ENCODE data around the gene ZNF827. TPM values are rescaled to one million over a fixed set of nuclear protein-coding genes. Genes with fewer than 3 reads are reported as not detected.

Gene ZNF827
- total RNA-seq, 1 experiment from 2014 or later = 19.1 TPM

DNA sequence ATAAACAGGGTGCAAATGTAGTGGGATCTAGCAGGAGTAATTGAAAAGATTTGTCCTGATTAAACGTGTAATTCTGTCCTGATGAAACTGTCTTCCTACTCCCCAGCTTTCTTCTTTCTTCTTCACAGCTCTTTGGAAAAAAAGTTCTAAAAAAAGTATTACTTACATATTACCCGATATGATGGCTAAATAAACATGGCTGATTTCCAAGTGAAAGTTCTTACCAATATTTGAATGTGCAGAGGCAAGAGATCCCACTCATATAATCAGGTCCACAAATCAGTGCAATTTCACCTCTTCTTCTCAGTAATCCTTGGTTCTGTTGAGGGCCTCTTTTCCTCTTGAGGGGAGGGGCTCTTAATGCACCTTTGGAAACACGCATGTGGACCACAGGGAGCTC lies 78.7 kb downstream of the ZNF827 start:
- BruUV-seq (replicated peaks) = no TSS peak
- no peaks in the 10 kb centered on the region for H3K9me3 ChIP-seq (ENCODE audit: control insufficient read depth in 1 of 2, insufficient read depth in 1 of 2, low read depth in 1 of 2, low read length in 2 of 2)
- no peak overlapping the region for H3K27ac ChIP-seq (ENCODE audit: low read depth, low read length)
- H3K36me3 ChIP-seq (ENCODE audit: control insufficient read depth in 1 of 2, insufficient read depth in 2 of 2, low read length in 2 of 2) = no peaks in the 10 kb centered on the region; a peak in 1 of 4 replicates
- no peaks in the 10 kb centered on the region for H3K9me2 ChIP-seq (ENCODE audit: insufficient read depth)
- H3K27me3 ChIP-seq (ENCODE audit: insufficient read depth, low read length) = no peaks in the 10 kb centered on the region
- DNase-seq (ENCODE audit: low read depth, low spot score) = no peak
- POLR2A ChIA-PET = no interaction called here
- no peaks in the 10 kb centered on the region for H4K20me1 ChIP-seq (ENCODE audit: insufficient read depth)
- RAD21 ChIA-PET (ENCODE audit: low non-redundant PET in 1 of 2, low total read pairs in 2 of 2, uncharacterized antibody in 2 of 2, unreplicated experiment in 2 of 2) = no interaction called here
- H3K9ac ChIP-seq (ENCODE audit: low read length) = no peak overlapping the region
- no peak overlapping the region for H3K4me2 ChIP-seq (ENCODE audit: low read length)
- intact Hi-C loops (cut with micrococcal nuclease) = no loop called here
- H2AFZ ChIP-seq (ENCODE audit: low read depth, low read length, poor library complexity, severe bottlenecking) = no peak overlapping the region
- no peaks in the 10 kb centered on the region for H3K79me2 ChIP-seq (ENCODE audit: insufficient read depth, low read length)
- CTCF ChIA-PET = no interaction called here
- no peak for TF ChIP-seq SRF (IDR thresholded peaks at IDR 0.05; ENCODE audit: low read depth)
- no peak for TF ChIP-seq CEBPB (IDR thresholded peaks at IDR 0.05; ENCODE audit: low read depth)
- TF ChIP-seq ATF3 (IDR thresholded peaks at IDR 0.05) = no peak
- no peak for TF ChIP-seq TCF7L2 (IDR thresholded peaks at IDR 0.05; ENCODE audit: borderline replicate concordance, extremely low read depth, insufficient read depth, insufficient read length)
- no peak for TF ChIP-seq SIN3A (IDR thresholded peaks at IDR 0.05; ENCODE audit: low read depth)
- no peak for TF ChIP-seq POLR2A (IDR thresholded peaks at IDR 0.05; ENCODE audit: borderline replicate concordance, extremely low read depth, insufficient read depth, insufficient read length)
- TF ChIP-seq ZNF274 (IDR thresholded peaks at IDR 0.05; ENCODE audit: low read depth, low read length) = no peak
- TF ChIP-seq, protein P1, sequence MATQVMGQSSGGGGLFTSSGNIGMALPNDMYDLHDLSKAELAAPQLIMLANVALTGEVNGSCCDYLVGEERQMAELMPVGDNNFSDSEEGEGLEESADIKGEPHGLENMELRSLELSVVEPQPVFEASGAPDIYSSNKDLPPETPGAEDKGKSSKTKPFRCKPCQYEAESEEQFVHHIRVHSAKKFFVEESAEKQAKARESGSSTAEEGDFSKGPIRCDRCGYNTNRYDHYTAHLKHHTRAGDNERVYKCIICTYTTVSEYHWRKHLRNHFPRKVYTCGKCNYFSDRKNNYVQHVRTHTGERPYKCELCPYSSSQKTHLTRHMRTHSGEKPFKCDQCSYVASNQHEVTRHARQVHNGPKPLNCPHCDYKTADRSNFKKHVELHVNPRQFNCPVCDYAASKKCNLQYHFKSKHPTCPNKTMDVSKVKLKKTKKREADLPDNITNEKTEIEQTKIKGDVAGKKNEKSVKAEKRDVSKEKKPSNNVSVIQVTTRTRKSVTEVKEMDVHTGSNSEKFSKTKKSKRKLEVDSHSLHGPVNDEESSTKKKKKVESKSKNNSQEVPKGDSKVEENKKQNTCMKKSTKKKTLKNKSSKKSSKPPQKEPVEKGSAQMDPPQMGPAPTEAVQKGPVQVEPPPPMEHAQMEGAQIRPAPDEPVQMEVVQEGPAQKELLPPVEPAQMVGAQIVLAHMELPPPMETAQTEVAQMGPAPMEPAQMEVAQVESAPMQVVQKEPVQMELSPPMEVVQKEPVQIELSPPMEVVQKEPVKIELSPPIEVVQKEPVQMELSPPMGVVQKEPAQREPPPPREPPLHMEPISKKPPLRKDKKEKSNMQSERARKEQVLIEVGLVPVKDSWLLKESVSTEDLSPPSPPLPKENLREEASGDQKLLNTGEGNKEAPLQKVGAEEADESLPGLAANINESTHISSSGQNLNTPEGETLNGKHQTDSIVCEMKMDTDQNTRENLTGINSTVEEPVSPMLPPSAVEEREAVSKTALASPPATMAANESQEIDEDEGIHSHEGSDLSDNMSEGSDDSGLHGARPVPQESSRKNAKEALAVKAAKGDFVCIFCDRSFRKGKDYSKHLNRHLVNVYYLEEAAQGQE (IDR thresholded peaks at IDR 0.05; ENCODE audit: low read depth) = no peak
- no peak for TF ChIP-seq ELF1 (IDR thresholded peaks at IDR 0.05; ENCODE audit: borderline replicate concordance, low read depth)
- no peak for TF ChIP-seq EGR1 (IDR thresholded peaks at IDR 0.05; ENCODE audit: low read depth)
- TF ChIP-seq ZFX (IDR thresholded peaks at IDR 0.05) = no peak
- TF ChIP-seq POLR2AphosphoS5 (IDR thresholded peaks at IDR 0.05; ENCODE audit: low read depth, low read length) = no peak
- no peak for TF ChIP-seq EZH2phosphoT487 (IDR thresholded peaks at IDR 0.05; ENCODE audit: borderline replicate concordance)
- TF ChIP-seq RAD21 (IDR thresholded peaks at IDR 0.05; ENCODE audit: low read depth) = no peak
- no peak for TF ChIP-seq CTCF (IDR thresholded peaks at IDR 0.05 in 2 of 3, conservative IDR thresholded peaks at IDR 0.05 in 1 of 3; ENCODE audit: borderline replicate concordance in 1 of 3, insufficient read depth in 1 of 3, low read depth in 2 of 3, low read length in 2 of 3)
- TF ChIP-seq, protein P2, sequence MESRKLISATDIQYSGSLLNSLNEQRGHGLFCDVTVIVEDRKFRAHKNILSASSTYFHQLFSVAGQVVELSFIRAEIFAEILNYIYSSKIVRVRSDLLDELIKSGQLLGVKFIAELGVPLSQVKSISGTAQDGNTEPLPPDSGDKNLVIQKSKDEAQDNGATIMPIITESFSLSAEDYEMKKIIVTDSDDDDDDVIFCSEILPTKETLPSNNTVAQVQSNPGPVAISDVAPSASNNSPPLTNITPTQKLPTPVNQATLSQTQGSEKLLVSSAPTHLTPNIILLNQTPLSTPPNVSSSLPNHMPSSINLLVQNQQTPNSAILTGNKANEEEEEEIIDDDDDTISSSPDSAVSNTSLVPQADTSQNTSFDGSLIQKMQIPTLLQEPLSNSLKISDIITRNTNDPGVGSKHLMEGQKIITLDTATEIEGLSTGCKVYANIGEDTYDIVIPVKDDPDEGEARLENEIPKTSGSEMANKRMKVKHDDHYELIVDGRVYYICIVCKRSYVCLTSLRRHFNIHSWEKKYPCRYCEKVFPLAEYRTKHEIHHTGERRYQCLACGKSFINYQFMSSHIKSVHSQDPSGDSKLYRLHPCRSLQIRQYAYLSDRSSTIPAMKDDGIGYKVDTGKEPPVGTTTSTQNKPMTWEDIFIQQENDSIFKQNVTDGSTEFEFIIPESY (IDR thresholded peaks at IDR 0.05; ENCODE audit: extremely low read depth, insufficient replicate concordance, low read length) = no peak
- no peak for TF ChIP-seq CBX3 (IDR thresholded peaks at IDR 0.05; ENCODE audit: low read depth)
- TF ChIP-seq, protein P3, sequence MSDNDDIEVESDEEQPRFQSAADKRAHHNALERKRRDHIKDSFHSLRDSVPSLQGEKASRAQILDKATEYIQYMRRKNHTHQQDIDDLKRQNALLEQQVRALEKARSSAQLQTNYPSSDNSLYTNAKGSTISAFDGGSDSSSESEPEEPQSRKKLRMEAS (IDR thresholded peaks at IDR 0.05) = no peak
- no peak for TF ChIP-seq FOSL1 (IDR thresholded peaks at IDR 0.05; ENCODE audit: low read depth)
- no peak for TF ChIP-seq SP1 (IDR thresholded peaks at IDR 0.05; ENCODE audit: low read depth)
- no peak overlapping the region for H3K4me3 ChIP-seq (replicated peaks in 1 of 2; ENCODE audit: low read depth in 1 of 2, low read length in 2 of 2)
- ATAC-seq = no peak
- H3K4me1 ChIP-seq (ENCODE audit: control insufficient read depth in 1 of 2, insufficient read depth in 2 of 2, low read length in 2 of 2) = no peaks in the 10 kb centered on the region

Measured in HCT116 (cell line).